C4-2B (cell line): ENCODE data around the gene PODXL.

Experiments used
- ZFX ChIP-seq: fragments of 450-650 bp; IDR thresholded peaks from 2 replicates; pipeline ENCODE4 v1.6.1; 2017
- TF ChIP-seq, protein P1 (sequence below): fragments of 450-650 bp; conservative IDR thresholded peaks from 2 replicates; pipeline ENCODE4 v1.5.1; 2017; ENCODE audit warnings: mild to moderate bottlenecking

DNA sequence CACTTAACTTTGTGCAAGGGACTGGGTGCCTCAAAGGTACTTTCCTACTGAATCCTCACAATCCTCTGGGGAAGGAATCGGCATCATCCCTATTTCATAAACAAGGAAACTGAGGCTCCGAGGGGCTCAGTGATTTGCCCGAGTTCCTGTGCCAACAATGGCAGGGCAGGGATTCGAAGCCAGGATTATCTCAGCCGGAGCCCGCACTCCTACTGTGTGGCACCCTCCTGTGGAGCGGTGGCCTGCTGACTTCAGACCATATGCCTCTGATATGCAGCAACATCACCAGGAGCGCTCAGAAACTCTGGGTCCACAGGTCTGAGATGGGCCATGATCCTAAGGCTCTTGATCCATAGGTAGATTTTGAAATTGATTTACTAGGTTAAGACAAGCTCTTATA lies 46.6 kb downstream of the PODXL start:
- TF ChIP-seq, protein P1, sequence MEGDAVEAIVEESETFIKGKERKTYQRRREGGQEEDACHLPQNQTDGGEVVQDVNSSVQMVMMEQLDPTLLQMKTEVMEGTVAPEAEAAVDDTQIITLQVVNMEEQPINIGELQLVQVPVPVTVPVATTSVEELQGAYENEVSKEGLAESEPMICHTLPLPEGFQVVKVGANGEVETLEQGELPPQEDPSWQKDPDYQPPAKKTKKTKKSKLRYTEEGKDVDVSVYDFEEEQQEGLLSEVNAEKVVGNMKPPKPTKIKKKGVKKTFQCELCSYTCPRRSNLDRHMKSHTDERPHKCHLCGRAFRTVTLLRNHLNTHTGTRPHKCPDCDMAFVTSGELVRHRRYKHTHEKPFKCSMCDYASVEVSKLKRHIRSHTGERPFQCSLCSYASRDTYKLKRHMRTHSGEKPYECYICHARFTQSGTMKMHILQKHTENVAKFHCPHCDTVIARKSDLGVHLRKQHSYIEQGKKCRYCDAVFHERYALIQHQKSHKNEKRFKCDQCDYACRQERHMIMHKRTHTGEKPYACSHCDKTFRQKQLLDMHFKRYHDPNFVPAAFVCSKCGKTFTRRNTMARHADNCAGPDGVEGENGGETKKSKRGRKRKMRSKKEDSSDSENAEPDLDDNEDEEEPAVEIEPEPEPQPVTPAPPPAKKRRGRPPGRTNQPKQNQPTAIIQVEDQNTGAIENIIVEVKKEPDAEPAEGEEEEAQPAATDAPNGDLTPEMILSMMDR = no peak
- TF ChIP-seq ZFX = no peak
